Peyer's patch (tissue), 4 donors: ENCODE results near the gene NLGN4X.

Experiments used
- POLR2A ChIP-seq, 2 donors: fragments of 450-650 bp; IDR thresholded peaks; one replicate each; pipeline ENCODE4 v1.5.1; 2017; ENCODE audit warnings: antibody characterized with exemption in 2 of 2, mild to moderate bottlenecking in 2 of 2, moderate library complexity in 2 of 2
- TF ChIP-seq, protein P1 (sequence below), 6 experiments: fragments of 450-650 bp in 4 of 6; fragments of 200-600 bp in 2 of 6; sonication (generic) in 1 of 6; IDR thresholded peaks; one replicate each; pipeline ENCODE4 v1.5.1; 2017 to 2019; ENCODE audit warnings: antibody characterized with exemption in 6 of 6, mild to moderate bottlenecking in 3 of 6, moderate library complexity in 1 of 6

DNA sequence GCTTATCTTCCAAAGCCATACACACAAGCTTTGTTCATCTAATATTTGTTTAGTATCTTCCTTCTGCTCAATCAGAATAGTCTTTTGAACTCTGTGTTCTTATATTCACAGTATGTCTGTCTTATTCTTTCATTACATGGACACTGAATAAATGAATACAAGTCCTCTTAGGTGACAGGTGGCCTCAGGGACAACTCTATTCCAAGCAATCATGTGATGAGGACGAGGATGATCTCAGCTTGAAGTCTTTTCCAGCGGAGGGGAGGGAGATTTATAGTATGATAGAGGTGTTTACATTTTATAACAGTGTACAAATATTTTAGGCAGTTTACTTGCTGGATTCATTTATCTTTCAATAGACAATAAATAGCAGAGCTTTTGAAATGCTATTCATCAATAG is 300.4 kb downstream of the NLGN4X start:
- TF ChIP-seq, protein P1, sequence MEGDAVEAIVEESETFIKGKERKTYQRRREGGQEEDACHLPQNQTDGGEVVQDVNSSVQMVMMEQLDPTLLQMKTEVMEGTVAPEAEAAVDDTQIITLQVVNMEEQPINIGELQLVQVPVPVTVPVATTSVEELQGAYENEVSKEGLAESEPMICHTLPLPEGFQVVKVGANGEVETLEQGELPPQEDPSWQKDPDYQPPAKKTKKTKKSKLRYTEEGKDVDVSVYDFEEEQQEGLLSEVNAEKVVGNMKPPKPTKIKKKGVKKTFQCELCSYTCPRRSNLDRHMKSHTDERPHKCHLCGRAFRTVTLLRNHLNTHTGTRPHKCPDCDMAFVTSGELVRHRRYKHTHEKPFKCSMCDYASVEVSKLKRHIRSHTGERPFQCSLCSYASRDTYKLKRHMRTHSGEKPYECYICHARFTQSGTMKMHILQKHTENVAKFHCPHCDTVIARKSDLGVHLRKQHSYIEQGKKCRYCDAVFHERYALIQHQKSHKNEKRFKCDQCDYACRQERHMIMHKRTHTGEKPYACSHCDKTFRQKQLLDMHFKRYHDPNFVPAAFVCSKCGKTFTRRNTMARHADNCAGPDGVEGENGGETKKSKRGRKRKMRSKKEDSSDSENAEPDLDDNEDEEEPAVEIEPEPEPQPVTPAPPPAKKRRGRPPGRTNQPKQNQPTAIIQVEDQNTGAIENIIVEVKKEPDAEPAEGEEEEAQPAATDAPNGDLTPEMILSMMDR (IDR thresholded peaks at IDR 0.05): no peak
- TF ChIP-seq POLR2A (IDR thresholded peaks at IDR 0.05): no peak
